ENCODE measurements around the gene TOMM22. TPM values are rescaled to one million over a fixed set of nuclear protein-coding genes. Genes with fewer than 3 reads are reported as not detected.

TOMM22 gene
- total and polyA plus RNA-seq, 2 donors (not counting 3 experiments of a cell fraction or from before 2014, with no cell fraction given), result 62.3 to 98.8 TPM

GRCh38 chr22:38710351-38710750 is 28.6 kb downstream of the TOMM22 start:
- H3K4me3 ChIP-seq (replicated peaks in 1 of 3; ENCODE audit: insufficient read depth in 1 of 3, low read depth in 1 of 3, low read length in 3 of 3), result no peak overlapping the region
- peaks cover 20% of the 10 kb centered on the region for H3K4me1 ChIP-seq (ENCODE audit: control insufficient read depth, extremely low read depth, insufficient read depth, low read length)
- ChIA-PET CTCF (interaction anchor here (0.6 kb wide), 1 partner anchor 14 kb away, joined by 3 read pairs; no protein-coding TSS in a partner anchor), POLR2A (no interaction called here)
- no peak for DNase-seq (ENCODE audit: low read depth, low spot score)
- H3K4me2 ChIP-seq (ENCODE audit: insufficient read depth, low read length), result no peak overlapping the region
- dilution Hi-C loops (cut with MboI; ENCODE audit: extremely low pct_ligation_motif_present, low sequenced_read_pairs), result no loop called here
- H3K79me2 ChIP-seq (ENCODE audit: control insufficient read depth, insufficient read depth, low read length), result peaks cover 88% of the 10 kb centered on the region
- no peaks in the 10 kb centered on the region for H3K27me3 ChIP-seq (ENCODE audit: control insufficient read depth in 2 of 2, insufficient read depth in 2 of 2, low read length in 2 of 2)
- BruUV-seq (replicated peaks), result no TSS peak
- peaks cover 0 to 3% of the 10 kb centered on the region in 2 experiments for H3K36me3 ChIP-seq (ENCODE audit: control insufficient read depth in 2 of 2, extremely low read depth in 1 of 2, insufficient read depth in 2 of 2, low read length in 2 of 2)
- no peak overlapping the region for H3K9ac ChIP-seq (replicated peaks; ENCODE audit: extremely low read depth, insufficient read depth, low read length)
- intact Hi-C loops (cut with micrococcal nuclease), result no loop called here
- no peak for TF ChIP-seq JUN (IDR thresholded peaks at IDR 0.05; ENCODE audit: borderline replicate concordance, insufficient read depth, insufficient read length, low read depth)
- TF ChIP-seq EZH2 (IDR thresholded peaks at IDR 0.05; ENCODE audit: borderline replicate concordance, low read depth, low read length, severe bottlenecking), result no peak
- no peak for TF ChIP-seq FOS (IDR thresholded peaks at IDR 0.05; ENCODE audit: borderline replicate concordance, insufficient read depth, low read length)
- TF ChIP-seq POLR2AphosphoS5 (IDR thresholded peaks at IDR 0.05; ENCODE audit: insufficient read depth, low read depth, low read length), result no peak
- no peak for TF ChIP-seq POLR2A (IDR thresholded peaks at IDR 0.05; ENCODE audit: low read depth, low read length)
- TF ChIP-seq, protein P1, sequence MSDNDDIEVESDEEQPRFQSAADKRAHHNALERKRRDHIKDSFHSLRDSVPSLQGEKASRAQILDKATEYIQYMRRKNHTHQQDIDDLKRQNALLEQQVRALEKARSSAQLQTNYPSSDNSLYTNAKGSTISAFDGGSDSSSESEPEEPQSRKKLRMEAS (IDR thresholded peaks at IDR 0.05; ENCODE audit: insufficient read depth, insufficient read length), result no peak
- TF ChIP-seq, protein P2, sequence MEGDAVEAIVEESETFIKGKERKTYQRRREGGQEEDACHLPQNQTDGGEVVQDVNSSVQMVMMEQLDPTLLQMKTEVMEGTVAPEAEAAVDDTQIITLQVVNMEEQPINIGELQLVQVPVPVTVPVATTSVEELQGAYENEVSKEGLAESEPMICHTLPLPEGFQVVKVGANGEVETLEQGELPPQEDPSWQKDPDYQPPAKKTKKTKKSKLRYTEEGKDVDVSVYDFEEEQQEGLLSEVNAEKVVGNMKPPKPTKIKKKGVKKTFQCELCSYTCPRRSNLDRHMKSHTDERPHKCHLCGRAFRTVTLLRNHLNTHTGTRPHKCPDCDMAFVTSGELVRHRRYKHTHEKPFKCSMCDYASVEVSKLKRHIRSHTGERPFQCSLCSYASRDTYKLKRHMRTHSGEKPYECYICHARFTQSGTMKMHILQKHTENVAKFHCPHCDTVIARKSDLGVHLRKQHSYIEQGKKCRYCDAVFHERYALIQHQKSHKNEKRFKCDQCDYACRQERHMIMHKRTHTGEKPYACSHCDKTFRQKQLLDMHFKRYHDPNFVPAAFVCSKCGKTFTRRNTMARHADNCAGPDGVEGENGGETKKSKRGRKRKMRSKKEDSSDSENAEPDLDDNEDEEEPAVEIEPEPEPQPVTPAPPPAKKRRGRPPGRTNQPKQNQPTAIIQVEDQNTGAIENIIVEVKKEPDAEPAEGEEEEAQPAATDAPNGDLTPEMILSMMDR (IDR thresholded peaks at IDR 0.05; ENCODE audit: extremely low read depth in 1 of 2, insufficient read depth in 1 of 2, low read depth in 1 of 2, low read length in 2 of 2), result no peak
- no peak for TF ChIP-seq MYC (IDR thresholded peaks at IDR 0.05; ENCODE audit: low read depth, low read length)
- TF ChIP-seq GATA2 (IDR thresholded peaks at IDR 0.05; ENCODE audit: insufficient read depth, insufficient read length, low read depth, low read length), result no peak
- peaks cover 7% of the 10 kb centered on the region for H4K20me1 ChIP-seq (replicated peaks; ENCODE audit: control insufficient read depth, extremely low read depth, insufficient read depth, low read length)
- FAIRE-seq, result no peak
- no peaks in the 10 kb centered on the region for H3K9me3 ChIP-seq (replicated peaks; ENCODE audit: control insufficient read depth, insufficient read depth, low read length)
- H3K9me1 ChIP-seq (replicated peaks; ENCODE audit: control insufficient read depth, extremely low read depth, insufficient read depth, low read length), result no peaks in the 10 kb centered on the region
- no peak overlapping the region for H3K27ac ChIP-seq (ENCODE audit: insufficient read depth, low read depth, low read length)
- no peak overlapping the region for H2AFZ ChIP-seq (ENCODE audit: low read depth, low read length)

Measured in endothelial cell of umbilical vein (primary cell).